T-helper 1 cell treated with Interleukin-12 subunit alpha and Interleukin-12 subunit beta and Interleukin-4 antibody, amounts not matched to agents 30 ng/mL and 1 ng/mL, for 36 hours (primary cell): ENCODE measurements around the gene ALK. TPM values are rescaled to one million over a fixed set of nuclear protein-coding genes. Genes with fewer than 3 reads are reported as not detected.

Source experiments
- intact Hi-C: fragments of 100-400 bp; cut with micrococcal nuclease; formaldehyde crosslinking; loops from one replicate; pipeline ENCODE4 v1.15.1; 2024
- total RNA-seq: library from RNA; stranded (reverse); gene quantifications from 2 replicates; pipeline ENCODE4 v1.2.3, GENCODE V29; 2022

Gene ALK
- total RNA-seq, 1 donor from 2014 or later = not detected

DNA sequence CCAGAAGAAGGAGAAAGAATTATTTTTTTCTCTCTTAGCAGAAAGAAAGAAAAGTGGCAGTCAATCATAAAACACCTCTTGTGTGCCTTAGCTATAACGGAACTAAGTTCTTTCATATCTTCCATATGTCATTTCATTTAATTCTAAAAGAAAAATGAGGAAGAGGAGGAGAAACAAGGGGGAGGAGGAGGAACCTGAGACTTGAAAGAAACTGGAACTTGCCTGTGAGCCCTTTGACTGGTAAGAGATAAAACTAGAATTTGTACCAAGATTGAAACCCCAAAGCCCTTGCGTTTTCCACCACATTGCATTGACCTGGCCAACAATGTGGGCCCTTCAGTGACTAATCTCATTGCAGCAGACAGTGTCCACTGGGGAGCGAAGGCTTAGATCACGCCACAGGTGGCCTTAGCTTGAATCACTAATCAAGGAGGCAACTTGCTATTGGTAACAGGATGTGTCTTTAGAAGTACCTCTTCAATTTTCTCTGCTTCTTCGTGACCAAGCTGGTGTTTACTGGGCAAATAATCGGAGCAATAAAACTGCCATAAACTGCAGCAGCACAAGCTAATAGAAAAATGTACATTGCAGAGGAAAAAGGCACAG is 498.2 kb downstream of the ALK start:
- intact Hi-C loops = no loop called here

GRCh38 chr2:29420999-29421782 is 500.2 kb downstream of the ALK start:
- intact Hi-C loops = no loop called here

DNA sequence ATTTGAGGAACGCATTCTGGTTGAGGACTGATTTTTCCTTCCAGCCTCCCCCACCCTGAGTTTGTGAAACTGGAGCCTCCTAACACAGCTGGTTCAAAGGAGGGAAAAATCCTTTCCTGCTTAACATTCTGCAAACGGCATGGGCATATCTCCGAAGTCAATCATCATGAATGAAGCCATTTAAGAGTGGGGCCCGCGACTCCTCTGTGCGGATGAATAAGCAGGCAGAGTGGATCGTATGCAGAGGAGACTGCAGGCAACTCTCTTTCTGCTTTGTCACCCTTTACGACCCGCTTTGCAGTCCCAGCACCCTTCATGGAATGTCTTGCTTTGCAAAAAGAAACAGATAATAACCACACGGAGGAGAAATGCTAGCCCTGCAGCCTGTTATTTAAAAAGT is 500.9 kb downstream of the ALK start:
- intact Hi-C loops = no loop called here

- intact Hi-C loops = no loop called here
Measured at GRCh38 chr2:29417630-29418029, 503.8 kb downstream of the ALK start.

DNA sequence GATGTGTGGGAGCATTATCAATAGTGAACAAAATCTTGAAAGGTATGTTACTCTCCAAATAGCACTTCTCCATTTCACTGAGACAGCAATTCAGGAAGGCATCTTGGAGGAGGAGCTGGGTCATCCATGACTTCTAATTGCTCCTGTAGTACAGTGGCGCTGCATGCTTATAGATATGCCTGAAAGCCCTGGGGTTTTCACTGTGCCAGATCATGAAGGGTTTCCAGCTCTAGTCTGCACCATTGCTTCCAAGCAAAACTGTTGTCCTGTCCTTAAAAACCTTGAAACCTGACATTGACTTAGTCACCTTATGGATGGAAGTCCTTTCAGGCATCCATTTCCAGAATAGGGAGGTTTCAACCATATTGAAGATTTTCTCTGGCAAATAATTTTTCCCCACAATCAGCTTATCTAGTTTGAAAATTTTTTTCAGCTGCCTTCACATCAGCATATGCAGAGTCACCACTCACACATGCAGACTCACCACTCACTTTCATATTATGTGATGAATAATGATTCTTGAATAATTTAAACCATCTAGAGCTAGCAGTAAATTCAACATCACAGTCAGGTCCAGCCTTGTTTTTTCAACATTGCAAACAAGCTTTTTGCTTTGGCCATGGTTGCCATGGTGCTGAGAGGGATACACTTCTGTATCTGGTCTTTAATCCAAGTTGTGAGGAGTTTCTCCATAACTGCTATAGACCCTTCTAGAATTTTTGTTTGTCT is 509.0 kb downstream of the ALK start:
- intact Hi-C loops = no loop called here

DNA sequence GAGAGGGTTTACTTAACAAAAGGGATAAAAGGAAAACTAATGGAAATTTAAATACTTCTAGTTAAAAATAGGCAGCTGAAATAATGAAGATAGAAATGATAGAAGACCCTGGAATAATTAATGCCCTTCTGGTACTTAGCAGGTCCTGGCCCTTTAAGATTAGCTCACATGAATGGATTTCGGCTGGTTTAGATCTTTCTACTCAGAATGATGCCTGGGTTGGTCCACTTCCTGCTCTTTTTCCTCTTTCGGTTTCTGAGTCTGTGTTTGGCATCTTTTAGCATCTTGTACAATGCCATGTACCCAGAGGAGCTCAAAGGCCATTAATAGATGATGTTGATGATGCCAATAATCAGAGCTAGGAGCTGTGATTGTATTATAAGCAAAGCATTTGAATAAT is 515.7 kb downstream of the ALK start:
- intact Hi-C loops = no loop called here

DNA sequence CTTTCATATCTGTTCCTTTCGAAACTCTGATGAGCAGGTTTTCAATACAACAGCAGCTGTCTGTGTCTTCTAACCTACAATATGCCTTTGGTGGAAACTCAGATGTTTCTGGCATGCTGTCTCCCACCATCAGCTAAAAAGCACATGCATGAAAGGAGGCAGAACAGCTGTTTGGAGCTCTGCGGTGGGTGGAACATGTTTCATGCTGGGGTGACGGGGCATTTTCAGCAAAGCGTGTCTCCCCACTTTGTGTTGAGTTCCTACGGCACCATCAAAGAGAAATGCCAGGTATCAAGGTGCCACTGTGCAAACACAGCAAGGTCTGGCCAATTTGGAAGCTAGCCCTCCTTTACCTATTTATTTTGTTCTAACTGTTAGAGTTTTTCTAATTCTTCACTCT is 516.1 kb downstream of the ALK start:
- intact Hi-C loops = no loop called here

DNA sequence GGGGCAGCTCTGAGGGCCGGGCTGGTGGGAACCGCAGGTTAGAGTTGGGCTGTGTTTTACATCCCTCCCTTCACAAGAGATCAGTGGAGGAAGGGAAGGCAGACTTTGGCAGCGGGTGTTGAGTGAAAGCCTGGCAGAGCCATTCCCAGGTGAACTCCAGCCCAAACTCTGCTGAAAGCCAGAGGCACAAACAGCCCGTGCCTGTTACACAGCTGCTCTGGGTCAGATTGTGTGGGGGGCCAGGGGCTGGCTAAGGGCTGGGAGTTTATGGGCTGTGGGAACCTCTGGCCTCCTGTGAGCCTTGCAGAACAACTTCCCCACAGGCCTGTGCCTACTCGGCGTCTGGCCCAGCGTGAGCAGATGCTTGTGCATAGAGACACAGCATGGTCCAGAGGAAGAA is 519.4 kb downstream of the ALK start:
- intact Hi-C loops = no loop called here

DNA sequence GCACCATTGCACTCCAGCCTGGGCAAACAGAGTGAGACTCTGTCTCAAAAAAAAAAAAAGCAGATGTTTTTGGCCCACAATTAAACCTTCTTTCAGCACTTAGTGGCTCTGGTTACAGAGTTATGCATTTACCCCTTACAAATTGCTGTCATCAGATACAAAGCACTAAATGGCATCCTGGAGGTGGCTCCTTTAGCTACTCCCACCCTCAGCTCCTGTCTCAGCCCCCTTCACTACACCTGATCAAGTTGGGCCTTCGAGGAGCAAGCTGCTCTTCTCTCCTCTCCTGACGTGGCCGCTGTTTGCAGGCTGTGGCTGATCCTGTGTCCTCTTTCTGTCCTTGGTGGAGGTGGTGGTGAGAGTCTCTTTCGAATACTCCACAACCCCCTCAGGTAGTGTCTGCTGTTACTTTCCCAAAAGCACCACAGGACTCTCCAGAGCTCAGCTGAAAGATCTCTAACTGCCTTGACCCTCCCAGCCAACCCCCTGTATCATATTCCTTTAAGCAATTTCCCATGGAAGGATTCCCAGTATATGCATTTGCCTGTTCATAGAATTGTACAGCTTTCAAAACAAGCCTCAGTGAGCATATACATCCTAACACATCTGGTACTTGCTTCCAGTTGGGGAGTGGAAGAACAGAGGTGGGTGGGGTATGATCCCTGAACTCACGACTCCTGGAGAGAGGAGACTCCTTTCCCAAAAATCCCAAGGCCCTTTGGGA is 520.3 kb downstream of the ALK start:
- intact Hi-C loops = no loop called here

- intact Hi-C loops = no loop called here
Measured at GRCh38 chr2:29398384-29399237, 522.8 kb downstream of the ALK start.

GRCh38 chr2:29397713-29398112 is 523.7 kb downstream of the ALK start:
- intact Hi-C loops = no loop called here

DNA sequence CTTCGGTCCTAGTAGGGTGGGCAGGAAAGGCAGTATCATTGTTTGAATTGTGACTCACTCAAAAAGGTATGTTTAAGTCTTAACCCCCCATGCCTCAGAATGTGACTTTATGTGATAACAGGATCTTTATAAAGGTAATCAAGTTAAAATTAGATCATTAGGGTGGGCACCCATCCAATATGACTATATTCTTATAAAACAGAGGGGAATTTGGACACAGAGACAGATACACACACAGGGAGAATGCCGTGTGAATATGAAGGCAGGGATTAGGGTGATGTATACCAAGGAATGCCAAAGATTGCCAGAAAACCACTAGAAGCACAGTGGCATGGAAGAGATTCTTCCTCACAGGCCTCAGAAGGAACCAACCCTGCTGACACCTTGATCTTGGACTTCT is 524.3 kb downstream of the ALK start:
- intact Hi-C loops = no loop called here

GRCh38 chr2:29394981-29395350 is 526.4 kb downstream of the ALK start:
- intact Hi-C loops = no loop called here

- intact Hi-C loops = no loop called here
Measured at GRCh38 chr2:29394311-29394980, 526.9 kb downstream of the ALK start.

DNA sequence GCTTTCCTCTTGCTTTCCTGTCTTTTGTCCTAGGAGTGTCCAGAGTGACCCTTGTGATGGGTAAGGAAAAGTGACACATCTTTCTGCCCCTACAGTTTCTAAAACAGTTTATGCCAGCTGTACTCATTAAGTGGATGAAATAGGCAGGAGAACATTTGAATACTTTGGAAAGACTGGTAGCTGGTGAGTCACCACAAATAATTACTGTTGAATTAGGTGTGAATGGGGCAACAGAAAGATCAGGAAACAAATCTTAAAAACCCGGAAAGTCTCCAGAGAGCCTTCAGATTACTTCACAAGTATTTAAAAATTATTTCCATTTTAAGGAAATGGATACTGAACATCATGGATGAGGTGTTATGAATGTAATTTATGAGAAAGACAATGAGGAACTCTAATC is 527.7 kb downstream of the ALK start:
- intact Hi-C loops = no loop called here

GRCh38 chr2:29392774-29393173 is 528.6 kb downstream of the ALK start:
- intact Hi-C loops = no loop called here

GRCh38 chr2:29390136-29390535 is 531.2 kb downstream of the ALK start:
- intact Hi-C loops = no loop called here

DNA sequence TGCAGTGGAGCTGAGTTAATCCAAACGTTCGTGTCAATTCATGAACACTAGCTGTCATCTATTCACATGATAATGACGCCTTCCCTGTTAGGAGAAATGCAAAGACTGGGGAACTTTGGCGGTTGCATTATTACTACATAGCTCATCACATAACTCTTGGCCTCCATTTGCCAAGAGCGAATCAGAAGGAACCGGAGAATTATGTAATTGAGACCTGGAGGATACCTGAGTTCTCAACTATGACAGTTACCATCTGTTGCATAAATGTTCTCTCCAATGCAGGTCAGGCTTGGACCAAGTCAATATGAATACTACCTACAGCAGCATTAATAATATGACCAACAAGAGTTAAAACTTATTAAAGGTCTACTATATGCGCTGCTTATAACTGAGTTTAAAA is 531.7 kb downstream of the ALK start:
- intact Hi-C loops = no loop called here

- intact Hi-C loops = no loop called here
Measured at GRCh38 chr2:29388071-29388470, 533.3 kb downstream of the ALK start.

- intact Hi-C loops = no loop called here
Measured at GRCh38 chr2:29382486-29382885, 538.9 kb downstream of the ALK start.
